ENCODE data around the gene RHOD.
A peak's percentile ranks its signal among the peaks of the same experiment; 100 is the strongest.

RHOD gene

GRCh38 chr11:67032830-67033551, 23.7 kb upstream of the RHOD start:
- no peak for DNase-seq

DNA sequence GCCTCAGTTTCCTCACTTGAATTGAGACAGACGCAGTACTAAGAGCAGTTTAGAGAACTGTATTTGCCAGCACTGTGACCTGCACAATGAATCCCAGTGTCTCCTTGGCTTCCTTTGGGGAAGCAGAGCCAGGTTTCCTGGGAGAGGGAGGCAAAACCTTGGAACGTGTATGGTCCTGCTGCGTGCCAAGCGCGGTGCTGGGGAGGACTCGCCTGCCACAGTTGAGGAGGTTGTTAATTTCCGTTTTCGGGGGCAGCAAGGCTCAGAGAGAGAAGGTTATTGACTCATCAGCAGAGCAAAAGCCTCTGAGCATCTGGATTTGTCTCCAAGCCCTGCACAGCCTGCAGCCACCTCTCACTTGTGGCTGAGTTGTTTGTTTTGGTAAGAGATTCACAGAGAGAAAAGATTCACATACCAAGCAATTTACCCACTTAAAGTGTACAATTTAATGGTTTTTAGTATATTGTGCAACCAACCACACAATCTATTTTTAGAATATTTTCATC, 22.9 kb upstream of the RHOD start:
- DNase-seq = peak; percentile 50 to 51

- DNase-seq = no peak
Observed at GRCh38 chr11:67034350-67034749, 22.3 kb upstream of the RHOD start.

GRCh38 chr11:67040147-67040546, 16.5 kb upstream of the RHOD start:
- DNase-seq = no peak

DNA sequence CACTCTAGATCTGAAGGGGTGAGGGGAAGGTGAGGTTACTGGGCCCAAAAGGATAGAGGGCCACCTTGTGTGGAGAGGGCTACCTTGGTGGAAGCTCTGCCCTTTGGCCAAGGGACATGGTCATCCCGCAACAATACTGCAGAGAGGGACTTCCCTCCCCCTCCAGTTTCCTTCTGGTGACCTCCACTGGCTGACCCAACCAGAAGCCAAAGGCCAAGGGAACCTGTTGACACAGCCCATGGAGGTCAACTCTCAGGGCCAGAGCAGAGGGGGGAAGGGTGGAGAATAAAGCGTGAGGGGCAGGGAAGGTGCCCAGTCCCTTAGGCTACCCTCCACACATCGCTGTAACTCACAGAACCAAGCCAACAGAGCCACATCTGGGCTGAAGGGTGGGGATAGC, 15.0 kb upstream of the RHOD start:
- no peak for DNase-seq

DNA sequence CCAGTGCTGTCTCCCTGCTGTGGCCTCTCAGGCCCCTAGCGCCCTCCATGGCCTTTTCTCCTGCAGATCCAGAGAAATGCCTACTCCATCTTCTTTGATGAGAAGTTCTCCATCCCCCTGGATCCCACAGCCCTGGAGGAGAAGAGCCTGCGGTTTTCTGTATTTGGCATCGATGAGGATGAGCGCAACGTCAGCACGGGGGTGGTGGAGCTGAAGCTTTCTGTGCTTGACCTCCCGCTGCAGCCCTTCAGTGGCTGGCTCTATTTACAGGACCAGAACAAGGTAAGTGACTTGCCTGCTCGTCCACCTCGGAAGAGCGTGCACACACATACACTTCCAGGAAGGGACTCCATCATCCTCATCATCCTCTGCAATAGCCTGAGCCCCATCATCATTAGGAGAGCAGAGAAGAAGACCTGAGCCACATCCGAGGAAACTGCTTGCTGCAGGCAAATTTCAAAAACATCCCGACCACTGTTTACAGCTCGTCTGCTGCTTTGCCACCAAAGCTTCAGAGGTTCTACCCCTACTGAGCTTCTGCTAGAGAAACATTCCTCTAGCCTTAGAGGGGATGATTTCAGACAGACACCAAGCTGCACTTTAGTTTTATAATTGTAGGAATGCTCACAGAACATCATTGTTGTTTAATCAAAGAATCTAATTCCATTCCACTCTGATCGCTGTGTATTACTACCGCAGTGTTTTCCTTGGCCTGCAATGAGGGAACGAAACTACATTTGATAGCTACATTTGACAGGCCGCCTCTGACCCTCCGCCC, 12.9 kb upstream of the RHOD start:
- DNase-seq = no peak

GRCh38 chr11:67044496-67044895, 12.2 kb upstream of the RHOD start:
- DNase-seq = no peak

DNA sequence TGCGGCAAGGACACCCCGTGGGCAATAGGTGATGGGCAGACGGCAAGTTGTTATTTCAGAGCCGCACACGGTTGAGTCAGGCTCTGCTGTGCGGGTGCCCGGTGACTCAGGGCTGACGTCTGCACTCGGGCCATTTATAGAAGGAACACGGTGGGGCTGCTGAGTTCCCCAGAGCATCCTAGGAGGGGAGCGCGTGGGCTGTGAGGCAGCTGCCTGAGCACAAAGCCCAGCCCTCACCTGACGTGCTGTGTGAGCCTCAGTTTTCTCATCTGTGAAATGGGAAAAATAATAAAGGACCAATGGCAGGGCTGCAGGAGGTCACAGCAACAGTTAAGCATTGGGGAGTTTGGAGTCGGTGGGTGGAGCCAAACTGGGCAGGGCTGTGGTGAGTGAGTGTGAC, 11.3 kb upstream of the RHOD start:
- no peak for DNase-seq

DNA sequence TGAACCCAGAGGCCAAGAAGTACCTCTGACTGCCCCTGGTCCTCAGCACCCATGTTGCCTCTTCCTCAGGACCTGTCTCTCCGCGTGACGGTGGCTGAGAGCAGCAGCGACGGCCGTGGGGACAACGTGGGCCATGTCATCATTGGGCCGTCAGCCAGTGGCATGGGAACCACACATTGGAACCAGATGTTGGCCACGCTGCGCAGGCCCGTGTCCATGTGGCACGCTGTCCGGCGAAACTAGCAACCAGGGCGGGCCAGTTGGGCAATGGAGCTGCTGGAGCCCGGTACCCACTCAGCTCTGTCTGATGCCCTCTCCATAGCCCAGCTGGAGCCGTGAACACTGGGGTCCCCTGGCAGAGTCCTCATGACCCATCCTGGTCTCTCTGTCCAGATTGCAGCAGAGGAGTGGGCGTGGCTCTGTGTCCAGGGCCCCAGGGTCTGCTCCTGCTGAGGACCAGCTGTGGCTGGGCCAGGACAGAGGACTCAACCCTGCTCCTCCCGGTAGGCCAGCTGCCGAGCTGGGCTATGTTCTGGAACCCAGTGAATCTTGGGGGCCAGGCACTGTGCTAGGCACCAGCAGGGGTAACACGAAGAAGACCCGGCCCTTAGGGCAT, 8.0 kb upstream of the RHOD start:
- no peak for DNase-seq

- no peak for DNase-seq
Observed at GRCh38 chr11:67050139-67050538, 6.5 kb upstream of the RHOD start.

DNA sequence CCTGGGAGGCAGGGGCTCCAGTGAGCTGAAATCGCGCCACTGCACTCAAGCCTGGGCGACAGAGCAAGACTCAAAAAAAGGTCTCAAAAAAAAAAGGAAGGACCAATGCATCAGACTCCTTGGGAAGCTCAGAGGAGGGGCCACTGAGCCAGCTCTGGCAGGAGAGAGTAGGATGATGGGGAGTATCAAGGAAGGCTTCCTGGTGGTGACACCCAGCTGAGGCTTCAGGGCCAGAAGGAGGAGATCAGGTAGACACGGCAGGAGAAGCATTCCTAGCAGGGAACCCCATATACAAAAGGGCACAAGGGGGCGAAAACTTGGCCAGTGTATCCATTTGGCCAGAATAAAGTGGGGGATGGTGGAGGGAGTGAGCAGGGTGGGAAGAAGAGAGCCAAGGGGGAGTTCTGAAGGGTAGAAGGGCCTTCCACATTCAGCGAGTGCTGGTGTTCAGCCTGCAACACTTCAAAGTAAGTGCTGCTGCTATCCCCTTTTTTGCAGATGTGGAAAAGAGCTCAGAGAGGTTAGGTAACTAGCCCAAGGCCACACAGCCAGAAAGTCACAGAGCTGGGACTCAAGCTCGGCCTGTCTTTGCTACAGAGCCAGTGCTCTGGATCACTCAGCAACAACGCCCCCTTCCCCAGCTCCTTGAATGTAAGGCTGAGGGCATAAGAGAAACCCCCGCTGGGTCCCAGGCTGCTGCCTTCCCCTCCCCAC, 5.3 kb upstream of the RHOD start:
- DNase-seq = no peak

GRCh38 chr11:67051945-67052488, 4.6 kb upstream of the RHOD start:
- no peak for DNase-seq

DNA sequence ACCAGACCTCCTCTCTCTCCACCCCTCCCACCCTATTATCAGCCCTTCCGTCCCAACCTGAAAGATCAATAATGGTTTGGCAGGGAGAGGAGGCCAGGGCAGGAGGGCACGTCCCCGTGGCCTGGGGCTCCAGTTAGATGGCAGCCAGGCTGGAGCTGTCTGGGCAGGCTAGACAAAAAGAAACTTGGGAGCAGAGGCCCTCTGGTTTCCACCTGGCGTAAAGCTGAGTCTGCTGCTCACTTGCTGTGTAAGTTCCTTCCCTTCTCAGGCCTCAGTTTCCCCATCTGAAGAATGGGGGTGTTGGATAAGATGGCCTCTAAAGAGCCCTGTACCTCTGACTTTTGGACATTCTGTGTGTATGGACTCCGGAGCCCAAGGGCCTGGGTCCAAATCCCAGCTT, 3.8 kb upstream of the RHOD start:
- no peak for DNase-seq

- DNase-seq = peak in 1 of 2 donors; percentile 7
Observed at GRCh38 chr11:67053896-67054329, 2.7 kb upstream of the RHOD start.

DNA sequence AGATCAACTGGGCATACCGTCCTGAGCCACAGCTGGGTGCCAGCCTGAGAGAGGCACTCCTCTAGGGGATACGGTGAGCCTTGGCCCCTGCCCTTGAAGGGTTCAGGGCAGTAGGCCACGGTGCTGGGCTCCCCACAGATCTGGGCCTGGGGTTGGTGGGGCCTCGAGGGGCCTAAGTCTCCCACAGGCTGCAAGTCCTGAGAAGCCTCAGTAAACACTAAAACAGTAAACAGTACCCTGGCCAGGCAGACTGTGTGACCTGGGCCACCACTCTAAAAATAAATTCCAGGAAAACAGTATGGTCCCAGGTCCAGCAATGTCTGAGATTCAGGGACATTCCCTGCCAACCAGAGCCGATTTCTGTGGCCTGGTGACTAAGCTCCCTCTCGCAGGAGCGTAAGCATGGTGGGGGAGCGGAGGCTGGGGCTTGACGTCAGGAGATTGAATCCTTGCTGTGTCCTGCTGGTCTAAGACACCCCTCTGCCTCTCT, 2.3 kb upstream of the RHOD start:
- no peak for DNase-seq

DNA sequence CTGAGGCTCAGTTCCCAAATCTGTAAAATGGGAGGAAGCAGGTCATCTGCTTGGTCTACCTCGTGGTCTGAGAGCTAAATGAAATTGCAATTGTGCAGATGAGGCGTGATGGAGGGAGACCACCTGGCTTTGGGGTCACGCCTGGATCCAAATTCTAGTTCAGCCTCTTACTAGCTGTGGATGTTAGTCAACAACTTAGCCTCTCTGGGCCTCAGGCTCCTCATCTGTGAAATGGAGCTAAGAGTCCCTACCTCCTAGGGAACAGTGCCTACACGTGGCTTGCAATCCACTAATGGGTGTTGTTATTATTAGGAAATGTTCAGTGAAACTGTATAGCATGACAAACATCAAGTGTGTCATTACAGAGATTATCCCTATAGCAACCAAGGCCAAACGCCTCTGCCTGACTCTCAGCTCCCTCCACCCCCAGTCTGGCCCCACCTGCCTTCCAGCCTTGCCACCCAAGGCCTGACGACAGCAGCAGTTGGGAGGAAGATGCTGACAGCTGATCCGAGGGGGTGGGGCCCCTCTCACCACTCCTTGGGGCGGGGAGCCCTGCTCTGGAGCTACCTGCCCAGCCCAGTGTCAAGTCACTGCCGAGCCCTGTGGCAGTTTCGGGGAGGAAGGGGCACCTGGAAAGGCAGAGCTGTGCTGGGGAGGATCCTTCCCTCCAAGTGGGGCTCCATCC, 1.7 kb upstream of the RHOD start:
- no peak for DNase-seq

- no peak for DNase-seq
Observed at GRCh38 chr11:67055812-67056211, 835 bp upstream of the RHOD start.

DNA sequence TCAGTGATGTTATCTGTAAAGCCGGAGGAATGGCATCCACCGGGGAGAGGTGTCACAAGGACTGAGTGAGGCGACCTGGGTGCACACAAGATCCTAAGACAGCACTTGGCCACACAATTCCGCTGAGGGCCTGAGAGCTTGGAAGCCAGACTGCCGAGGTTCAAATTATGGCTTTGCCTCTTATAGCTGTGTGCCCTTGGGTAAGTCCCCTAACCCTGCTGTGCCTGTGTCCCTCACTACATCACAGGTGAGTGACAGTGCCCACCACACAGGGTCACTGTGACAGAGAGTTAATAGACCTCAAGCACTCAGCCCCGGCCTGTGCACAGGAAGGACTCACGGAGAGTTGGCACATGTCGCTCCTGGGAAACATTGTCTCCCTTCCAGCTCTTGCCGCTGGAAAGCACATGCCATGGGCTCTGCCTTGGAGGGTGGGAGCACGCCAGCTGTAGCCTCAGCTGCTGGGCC, 592 bp downstream of the RHOD start:
- DNase-seq = no peak

GRCh38 chr11:67058506-67058905, 1.9 kb downstream of the RHOD start:
- no peak for DNase-seq

- no peak for DNase-seq
Observed at GRCh38 chr11:67059671-67060070, 3.0 kb downstream of the RHOD start.

- no peak for DNase-seq
Observed at GRCh38 chr11:67060111-67060522, 3.5 kb downstream of the RHOD start.
